ENCODE measurements around the gene ZMYM5.
"Not testable (repeated sequence)": the region's sequence is repeated elsewhere in the genome, so short reads cannot be mapped to it uniquely, and the experiment has no call there.

The ZMYM5 gene

GRCh38 chr13:19863323-19864023, at the start of gene ZMYM5:
TSS of gene ZMYM5 (minus strand) at chr13:19863649. CDS start at chr13:19852180, 11,469 bp downstream.
- DNase-seq (ENCODE audit: low read depth in 3 of 3, low spot score in 1 of 3), result peak; percentile 85 to 86 (median 86)

DNA sequence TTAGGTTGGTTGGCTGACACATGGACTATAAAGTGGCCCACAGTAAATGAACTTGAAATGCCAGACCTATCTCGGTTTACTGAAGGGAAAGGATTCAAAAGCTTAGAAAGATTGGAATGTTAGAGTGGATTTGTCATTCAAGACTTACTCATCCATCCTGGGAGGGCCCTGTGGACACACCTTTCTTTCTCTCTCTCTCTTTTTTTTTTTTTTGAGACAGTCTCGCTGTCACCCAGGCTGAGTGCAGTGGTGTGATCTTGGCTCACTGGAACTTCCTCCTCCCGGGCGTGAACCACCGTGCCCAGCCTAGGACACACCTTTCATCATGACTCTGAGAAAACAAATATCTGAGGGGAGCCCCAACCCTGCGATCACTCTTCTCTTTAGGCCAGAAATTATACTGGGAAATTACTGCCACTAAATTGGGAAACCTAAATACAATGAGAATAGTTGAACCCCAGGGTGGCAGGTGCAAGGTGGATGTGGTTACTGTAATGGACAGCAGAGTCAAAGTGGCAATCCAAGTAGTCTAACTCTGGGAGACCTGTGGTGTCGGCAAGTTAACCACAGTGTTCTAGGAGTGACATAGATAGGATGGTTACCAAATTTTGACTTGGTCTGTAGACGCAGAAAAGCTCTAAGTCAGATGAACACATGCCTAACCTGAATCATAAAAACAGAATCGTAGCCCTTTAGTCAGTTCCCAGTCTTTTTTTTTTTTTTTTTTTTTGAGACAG, 47.1 kb upstream of the ZMYM5 start:
- DNase-seq (ENCODE audit: low read depth in 3 of 3, low spot score in 1 of 3), result no peak

DNA sequence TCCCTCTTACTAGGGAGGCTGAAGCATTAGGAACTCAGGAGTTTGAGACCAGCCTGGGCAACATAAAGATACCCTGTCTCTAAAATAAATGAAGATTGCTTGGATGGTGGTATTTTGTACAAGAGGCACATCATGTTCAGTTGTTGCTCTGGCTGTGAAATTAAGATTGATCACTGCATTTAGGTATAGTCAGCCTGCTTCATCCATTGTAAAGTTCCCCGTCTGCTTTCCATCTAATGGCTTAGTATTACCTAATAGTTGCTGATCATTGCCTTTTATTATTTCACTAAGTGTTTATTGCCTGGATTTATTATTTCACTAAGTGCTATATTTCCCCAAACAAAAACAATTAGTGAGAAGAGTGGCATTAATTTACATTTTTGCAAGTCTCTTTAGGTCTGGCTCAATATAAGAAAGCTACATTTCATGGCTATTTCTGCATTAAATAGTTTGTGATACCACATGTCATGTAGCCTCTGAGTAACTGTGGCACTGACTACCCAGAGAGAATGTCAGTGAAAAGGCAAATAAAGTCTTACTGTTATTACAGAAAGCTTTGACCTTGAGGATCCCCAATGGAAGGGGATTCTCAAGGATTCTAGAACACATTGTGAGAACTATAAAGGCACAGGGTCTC, 45.0 kb upstream of the ZMYM5 start:
- DNase-seq (ENCODE audit: low read depth in 3 of 3, low spot score in 1 of 3), result no peak

DNA sequence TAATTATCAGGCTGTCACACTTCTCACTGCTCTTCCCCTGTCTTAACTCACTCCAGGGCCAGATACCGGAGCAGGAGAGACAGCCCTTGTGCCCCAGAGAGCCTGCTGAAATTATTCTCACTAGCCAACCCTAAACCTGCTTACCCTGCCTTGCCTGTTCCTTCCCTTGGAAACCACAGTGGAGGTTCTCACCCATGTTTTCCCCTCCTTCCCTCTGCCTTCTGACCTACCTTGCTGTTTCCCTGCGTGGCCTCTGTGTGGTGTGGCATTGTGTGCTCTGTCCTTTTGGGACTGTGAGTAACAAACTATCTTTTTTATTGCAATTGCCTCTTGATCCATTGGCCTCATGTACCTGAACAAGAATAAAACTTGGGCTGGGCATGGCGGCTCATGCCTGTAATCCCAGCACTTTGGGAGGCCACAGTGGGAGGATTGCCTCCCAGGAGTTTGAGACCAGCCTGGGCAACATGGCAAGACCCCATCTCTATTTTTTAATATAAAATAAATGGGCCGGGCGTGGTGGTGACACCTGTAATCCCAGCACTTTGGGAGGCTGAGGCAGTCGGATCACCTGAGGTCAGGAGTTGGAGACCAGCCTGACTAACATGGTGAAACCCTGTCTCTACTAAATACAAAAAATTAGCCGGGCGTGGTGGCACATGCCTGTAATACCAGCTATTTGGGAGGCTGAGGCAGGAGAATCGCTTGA, 42.2 kb upstream of the ZMYM5 start:
- not testable (repeated sequence) for DNase-seq (ENCODE audit: low read depth in 3 of 3, low spot score in 1 of 3)

- DNase-seq (ENCODE audit: low read depth in 3 of 3, low spot score in 1 of 3), result no peak
These were observed 26.6 kb upstream of the ZMYM5 start for GRCh38 chr13:19890030-19890429.

DNA sequence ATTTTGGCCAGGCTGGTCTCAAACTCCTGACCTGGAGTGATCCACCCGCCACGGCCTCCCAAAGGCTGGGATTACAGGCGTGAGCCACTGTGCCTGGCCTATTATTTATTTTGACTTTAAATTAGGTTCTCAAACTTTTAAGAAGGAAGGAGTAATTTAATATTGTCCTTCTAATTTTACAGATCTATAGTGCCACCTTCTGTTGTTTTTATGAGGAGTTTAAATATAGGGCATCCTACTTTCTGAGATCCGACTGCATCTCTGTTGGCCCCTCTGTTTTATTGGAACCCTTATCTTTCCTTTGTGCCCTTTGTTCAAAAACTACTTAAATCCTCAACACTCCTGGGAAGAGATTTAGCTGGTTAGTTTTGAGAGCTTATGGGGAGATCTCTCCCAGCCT, 25.4 kb upstream of the ZMYM5 start:
- no peak for DNase-seq (ENCODE audit: low read depth in 3 of 3, low spot score in 1 of 3)

GRCh38 chr13:19882231-19882630, 18.8 kb upstream of the ZMYM5 start:
- DNase-seq (ENCODE audit: low read depth in 3 of 3, low spot score in 1 of 3), result no peak

- DNase-seq (ENCODE audit: low read depth in 3 of 3, low spot score in 1 of 3), result no peak
These were observed 18.2 kb upstream of the ZMYM5 start for GRCh38 chr13:19881641-19882040.

DNA sequence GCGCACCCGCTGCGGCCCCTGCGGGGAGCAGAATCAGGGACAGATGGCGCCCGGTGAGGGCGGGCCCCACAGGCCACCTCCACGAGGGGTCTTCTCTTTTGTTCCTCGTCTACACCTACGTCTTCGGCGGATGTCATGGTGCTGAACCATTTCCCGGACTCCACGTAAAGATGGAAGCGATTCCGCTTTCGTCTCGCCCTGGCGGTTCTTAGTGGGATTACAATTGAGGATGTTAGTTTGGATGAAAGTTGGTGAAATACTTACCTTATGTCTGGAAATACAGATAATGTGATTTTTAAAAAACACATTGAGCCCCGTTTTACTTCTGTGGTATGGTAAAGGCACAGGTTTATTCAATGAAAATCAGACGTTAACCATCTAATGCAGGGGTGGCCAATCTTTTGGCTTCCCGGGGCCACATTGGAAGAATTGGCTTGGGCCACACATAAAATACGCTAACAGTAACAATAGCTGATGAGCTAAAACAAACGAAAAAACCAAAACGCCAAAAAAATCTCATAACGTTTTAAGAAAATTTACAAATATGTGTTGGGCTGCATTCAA, 1.4 kb upstream of the ZMYM5 start:
- peak in 2 of 3 donors; percentile 38 to 49 for DNase-seq (ENCODE audit: low read depth in 3 of 3, low spot score in 1 of 3)

DNA sequence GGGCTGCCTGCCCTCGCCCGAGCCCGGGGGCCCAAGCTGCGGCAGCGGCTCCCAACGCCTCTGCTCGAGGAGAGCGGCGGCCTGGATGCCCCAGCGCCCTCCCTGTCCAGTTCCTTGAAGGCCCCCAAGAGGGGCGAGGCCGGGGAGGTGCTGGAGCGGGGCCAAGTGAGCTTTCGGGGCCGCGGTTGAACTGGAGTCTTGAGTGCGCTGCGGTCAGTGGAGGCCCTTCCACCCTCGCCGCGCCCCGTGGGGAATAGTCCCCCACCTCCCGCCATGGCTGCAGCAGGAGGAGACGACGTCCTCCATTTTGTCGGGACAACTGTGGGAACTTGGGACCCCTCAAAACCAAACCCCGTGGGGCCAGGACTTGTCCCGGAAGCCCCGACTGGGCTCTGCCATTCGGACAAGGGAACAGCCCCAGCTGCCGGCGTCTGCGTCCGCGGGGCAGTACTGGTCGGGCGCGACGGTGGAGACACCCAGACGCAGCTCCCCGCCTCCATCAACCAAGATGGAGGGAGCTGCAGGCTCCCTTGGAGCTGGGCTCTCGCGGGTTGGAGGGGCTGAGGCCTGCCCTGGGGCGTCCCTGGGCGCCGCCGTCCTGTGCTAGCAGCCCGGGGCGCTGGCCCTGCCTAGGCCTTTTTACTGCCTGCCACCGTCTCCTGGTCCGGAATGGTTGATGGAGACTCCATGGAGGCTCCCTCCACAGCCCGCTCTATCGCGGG, 736 bp upstream of the ZMYM5 start:
- peak in 2 of 3 donors; percentile 24 to 49 for DNase-seq (ENCODE audit: low read depth in 3 of 3, low spot score in 1 of 3)

GRCh38 chr13:19862481-19863313, 752 bp downstream of the ZMYM5 start:
- peak in 2 of 3 donors; percentile 6 to 23 for DNase-seq (ENCODE audit: low read depth in 3 of 3, low spot score in 1 of 3)

- DNase-seq (ENCODE audit: low read depth in 3 of 3, low spot score in 1 of 3), result no peak
These were observed 1.7 kb downstream of the ZMYM5 start for GRCh38 chr13:19861762-19862161.

- no peak for DNase-seq (ENCODE audit: low read depth in 3 of 3, low spot score in 1 of 3)
These were observed 2.4 kb downstream of the ZMYM5 start for GRCh38 chr13:19860884-19861655.

DNA sequence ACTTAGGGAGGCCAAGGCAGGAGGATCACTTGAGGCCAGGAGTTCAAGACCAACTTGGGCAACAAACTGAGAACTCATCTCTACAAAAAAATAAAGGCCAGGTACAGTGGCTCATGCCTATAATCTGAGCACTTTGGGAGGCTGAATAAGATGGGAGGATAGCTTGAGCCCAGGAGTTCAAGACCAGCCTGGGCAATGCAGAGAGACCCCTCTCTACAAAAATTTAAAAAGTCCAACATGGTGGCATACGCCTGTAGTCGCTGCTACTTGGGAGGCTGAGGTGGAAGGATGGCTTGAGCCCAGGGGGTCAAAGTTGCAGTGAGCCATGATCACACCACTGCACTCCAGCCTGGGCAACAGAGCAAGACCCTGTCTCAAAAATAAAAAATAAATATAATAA, 5.8 kb downstream of the ZMYM5 start:
- not testable (repeated sequence) for DNase-seq (ENCODE audit: low read depth in 3 of 3, low spot score in 1 of 3)

DNA sequence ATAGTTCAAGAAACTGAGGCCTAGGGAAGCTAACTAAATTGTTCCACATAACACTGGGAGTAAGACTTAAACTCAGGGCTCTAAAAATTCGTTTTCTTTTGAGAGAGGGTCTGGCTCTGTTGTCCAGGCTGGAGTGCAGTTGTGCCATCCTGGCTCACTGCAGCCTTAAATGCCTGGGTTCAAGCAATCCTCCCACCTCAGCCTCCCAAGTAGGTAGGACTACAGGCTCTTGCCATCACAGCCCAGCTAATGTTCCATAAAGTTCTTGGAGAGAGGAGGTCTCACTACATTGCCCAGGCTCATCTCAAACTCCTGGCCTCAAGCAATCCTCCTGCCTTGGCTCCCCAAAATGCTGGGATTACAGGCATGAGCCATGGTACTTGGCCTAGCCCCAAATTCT, 10.7 kb downstream of the ZMYM5 start:
- DNase-seq (ENCODE audit: low read depth in 3 of 3, low spot score in 1 of 3), result no peak

GRCh38 chr13:19845758-19846157, 17.7 kb downstream of the ZMYM5 start:
- DNase-seq (ENCODE audit: low read depth in 3 of 3, low spot score in 1 of 3), result no peak

DNA sequence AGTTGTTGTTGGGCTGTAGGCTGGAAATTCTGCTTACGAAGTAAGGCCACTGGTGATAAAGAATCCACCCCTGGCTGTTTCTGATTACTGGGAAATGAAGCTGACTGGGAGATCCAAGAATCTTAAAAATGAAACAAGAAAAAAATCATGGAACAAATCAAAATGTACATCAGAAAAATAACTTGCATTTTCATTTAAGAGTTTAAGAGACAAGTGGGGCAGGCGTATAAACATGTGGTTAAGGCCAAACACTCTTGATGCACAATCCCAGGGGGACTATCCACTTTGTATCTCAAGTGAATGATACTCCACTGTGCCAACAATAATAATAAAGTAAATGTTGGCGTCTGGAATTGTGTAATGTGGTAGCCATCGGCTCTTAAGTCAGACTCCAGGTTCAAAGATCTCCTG, 24.6 kb downstream of the ZMYM5 start:
- no peak for DNase-seq (ENCODE audit: low read depth in 3 of 3, low spot score in 1 of 3)

DNA sequence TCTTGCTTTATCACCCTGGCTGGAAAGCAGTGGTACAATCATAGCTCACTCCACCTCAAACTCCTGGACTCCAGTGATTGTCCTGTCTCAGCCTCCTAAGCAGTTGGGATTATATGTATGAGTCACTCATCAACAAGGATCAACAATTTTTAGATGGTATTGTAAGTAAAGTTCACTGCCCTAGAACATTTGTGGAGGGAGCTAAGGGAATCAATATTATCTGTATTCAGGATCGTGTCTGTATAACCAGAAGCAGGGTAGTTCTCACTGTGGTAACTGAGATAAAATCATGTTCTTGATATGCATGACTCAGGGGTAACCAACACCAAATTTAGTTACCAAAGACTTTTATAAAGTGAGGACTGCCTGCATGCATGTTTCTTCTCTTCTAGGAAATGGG, 27.0 kb downstream of the ZMYM5 start:
- no peak for DNase-seq (ENCODE audit: low read depth in 3 of 3, low spot score in 1 of 3)

GRCh38 chr13:19834704-19835103, 28.7 kb downstream of the ZMYM5 start:
- DNase-seq (ENCODE audit: low read depth in 3 of 3, low spot score in 1 of 3), result no peak
